Measurements from ENCODE around the gene CLEC9A. TPM values are rescaled to one million over a fixed set of nuclear protein-coding genes. Genes with fewer than 3 reads are reported as not detected.
"Not testable (repeated sequence)": the region's sequence is repeated elsewhere in the genome, so short reads cannot be mapped to it uniquely, and the experiment has no call there.

The CLEC9A gene
- total RNA-seq, 2 donors from 2014 or later: 0.47 TPM; not detected in 1

- no peak for TF ChIP-seq CTCF (IDR thresholded peaks at IDR 0.05)
- Histone ChIP-seq H3K4me1 (no peaks in the 10 kb centered on the region), H3K36me3 (no peaks in the 10 kb centered on the region), H3K27me3 (no peaks in the 10 kb centered on the region), H3K9ac (ENCODE audit: low read depth in 2 of 2, low read length in 2 of 2) (no peak overlapping the region), H3K4me3 (no peak overlapping the region), H3K9me3 (no peaks in the 10 kb centered on the region), H3K27ac (no peak overlapping the region)
- intact Hi-C loops (cut with DNase I): no loop called here
- no peak for DNase-seq
These were observed 5.2 kb upstream of the CLEC9A start for GRCh38 chr12:10025236-10025635.

- H3K36me3 ChIP-seq; H3K4me3 ChIP-seq; H3K9ac ChIP-seq (ENCODE audit: low read depth in 2 of 2, low read length in 2 of 2); H3K27ac ChIP-seq; H3K4me1 ChIP-seq; H3K9me3 ChIP-seq; DNase-seq; intact Hi-C loops (cut with DNase I); H3K27me3 ChIP-seq: not testable (repeated sequence)
These were observed 3.8 kb upstream of the CLEC9A start for GRCh38 chr12:10026666-10027065.

GRCh38 chr12:10027311-10027710, 3.2 kb upstream of the CLEC9A start:
- Histone ChIP-seq H3K27me3 (no peaks in the 10 kb centered on the region), H3K9me3 (no peaks in the 10 kb centered on the region), H3K36me3 (no peaks in the 10 kb centered on the region), H3K27ac (no peak overlapping the region), H3K4me3 (no peak overlapping the region), H3K4me1 (no peaks in the 10 kb centered on the region), H3K9ac (ENCODE audit: low read depth in 2 of 2, low read length in 2 of 2) (no peak overlapping the region)
- TF ChIP-seq CTCF (IDR thresholded peaks at IDR 0.05): no peak
- DNase-seq: no peak
- intact Hi-C loops (cut with DNase I): no loop called here

- H3K27me3 ChIP-seq: no peaks in the 10 kb centered on the region
- intact Hi-C loops (cut with DNase I): no loop called here
- no peak overlapping the region for H3K4me3 ChIP-seq
- no peaks in the 10 kb centered on the region for H3K4me1 ChIP-seq
- no peaks in the 10 kb centered on the region for H3K36me3 ChIP-seq
- H3K27ac ChIP-seq: no peak overlapping the region
- TF ChIP-seq CTCF (IDR thresholded peaks at IDR 0.05): no peak
- H3K9ac ChIP-seq (ENCODE audit: low read depth in 2 of 2, low read length in 2 of 2): no peak overlapping the region
- no peaks in the 10 kb centered on the region for H3K9me3 ChIP-seq
- DNase-seq: no peak
These were observed 2.8 kb upstream of the CLEC9A start for GRCh38 chr12:10027721-10028120.

GRCh38 chr12:10031321-10031720, 839 bp downstream of the CLEC9A start:
- no peaks in the 10 kb centered on the region for H3K9me3 ChIP-seq
- no peak overlapping the region for H3K4me3 ChIP-seq
- no peaks in the 10 kb centered on the region for H3K4me1 ChIP-seq
- no peaks in the 10 kb centered on the region for H3K36me3 ChIP-seq
- H3K27ac ChIP-seq: no peak overlapping the region
- H3K9ac ChIP-seq (ENCODE audit: low read depth in 2 of 2, low read length in 2 of 2): no peak overlapping the region
- TF ChIP-seq CTCF (IDR thresholded peaks at IDR 0.05): no peak
- no peaks in the 10 kb centered on the region for H3K27me3 ChIP-seq
- intact Hi-C loops (cut with DNase I): no loop called here
- DNase-seq: no peak

GRCh38 chr12:10031771-10032175, 1.3 kb downstream of the CLEC9A start:
- H3K36me3 ChIP-seq: no peaks in the 10 kb centered on the region
- intact Hi-C loops (cut with DNase I): no loop called here
- no peak for TF ChIP-seq CTCF (IDR thresholded peaks at IDR 0.05)

More at GRCh38 chr12:10031771-10032175, 1.3 kb downstream of the CLEC9A start:
- no peak overlapping the region for H3K27ac ChIP-seq
- H3K4me1 ChIP-seq: no peaks in the 10 kb centered on the region
- H3K4me3 ChIP-seq: no peak overlapping the region
- H3K27me3 ChIP-seq: no peaks in the 10 kb centered on the region
- H3K9me3 ChIP-seq: no peaks in the 10 kb centered on the region
- no peak for DNase-seq
- no peak overlapping the region for H3K9ac ChIP-seq (ENCODE audit: low read depth in 2 of 2, low read length in 2 of 2)

Measured in colonic mucosa (tissue), 4 donors.